ENCODE measurements around the gene HLX.

DNA sequence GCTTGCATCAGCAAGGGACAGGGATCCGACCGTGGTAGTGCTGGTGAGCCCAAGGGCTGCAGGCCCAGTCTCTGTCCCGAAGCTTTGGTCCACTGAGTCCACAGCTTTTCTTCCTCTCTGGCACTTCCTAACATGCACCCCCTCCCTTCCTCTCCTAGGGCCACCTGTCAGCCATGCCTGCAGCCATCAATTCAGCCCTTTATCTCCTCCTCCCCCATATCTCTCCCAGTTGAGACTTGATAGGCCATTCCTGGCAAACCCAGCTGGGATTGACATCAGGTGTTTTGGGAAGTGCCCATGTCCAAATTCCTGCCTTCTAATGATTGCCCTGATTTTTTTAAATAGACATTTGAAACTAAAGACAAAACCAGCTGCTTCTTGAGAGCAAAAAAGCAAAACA, 25.6 kb downstream of the HLX start:
- TF ChIP-seq CTCF (IDR thresholded peaks at IDR 0.05) = no peak
- TF ChIP-seq POLR2A (IDR thresholded peaks at IDR 0.05) = no peak

Measured in right lobe of liver (tissue), 4 donors.